RWPE2 (cell line): Measurements from ENCODE around the gene RIMS1.

ENCODE experiments used
- ATAC-seq: fragments of 200-7000 bp; cut with Tn5 transposase; 3 replicates; pipeline ENCODE4 v1.9.1; 2021; ENCODE audit warnings: low read depth
- DNase-seq: peaks from one replicate; pipeline ENCODE4 v3.0.0-alpha.2; 2020; ENCODE audit warnings: low spot score
- H3K27ac ChIP-seq: fragments of 450-650 bp; 2 replicates; pipeline ENCODE4 v1.5.1; 2017; ENCODE audit warnings: mild to moderate bottlenecking; ENCODE audit not compliant: poor library complexity, severe bottlenecking
- H3K27me3 ChIP-seq: fragments of 250-450 bp; sonication (Bioruptor Pico); 2 replicates; pipeline ENCODE4 v1.5.1; 2021; ENCODE audit warnings: mild to moderate bottlenecking, moderate library complexity; ENCODE audit not compliant: insufficient read depth, poor library complexity, severe bottlenecking
- H3K36me3 ChIP-seq: fragments of 250-450 bp; sonication (Bioruptor Pico); 2 replicates; pipeline ENCODE4 v1.5.1; 2020; ENCODE audit warnings: low read depth, mild to moderate bottlenecking, moderate library complexity
- H3K4me1 ChIP-seq: fragments of 250-450 bp; sonication (Bioruptor Pico); 2 replicates; pipeline ENCODE4 v1.5.1; 2021; ENCODE audit warnings: mild to moderate bottlenecking, moderate library complexity; ENCODE audit not compliant: insufficient read depth, poor library complexity, severe bottlenecking
- H3K4me3 ChIP-seq: fragments of 250-450 bp; sonication (Bioruptor Pico); 2 replicates; pipeline ENCODE4 v1.5.1; 2021; ENCODE audit warnings: mild to moderate bottlenecking, moderate library complexity; ENCODE audit not compliant: severe bottlenecking
- H3K9me3 ChIP-seq: fragments of 250-450 bp; sonication (Bioruptor Pico); 2 replicates; pipeline ENCODE4 v1.5.1; 2021; ENCODE audit warnings: mild to moderate bottlenecking, moderate library complexity; ENCODE audit not compliant: severe bottlenecking
- CTCF ChIP-seq: fragments of 450-650 bp; IDR thresholded peaks from one replicate; pipeline ENCODE4 v1.5.1; 2017; ENCODE audit warnings: mild to moderate bottlenecking, moderate library complexity; ENCODE audit not compliant: poor library complexity, severe bottlenecking

RIMS1 gene

GRCh38 chr6:72132851-72133250 is 246.5 kb downstream of the RIMS1 start:
- ATAC-seq (no peak), DNase-seq (no peak)
- no peaks in the 10 kb centered on the region for H3K9me3 ChIP-seq
- H3K4me1 ChIP-seq, result no peaks in the 10 kb centered on the region
- H3K4me3 ChIP-seq, result no peak overlapping the region
- no peak for TF ChIP-seq CTCF
- H3K27me3 ChIP-seq, result peaks cover 5% of the 10 kb centered on the region
- H3K36me3 ChIP-seq, result no peaks in the 10 kb centered on the region
- no peak overlapping the region for H3K27ac ChIP-seq

DNA sequence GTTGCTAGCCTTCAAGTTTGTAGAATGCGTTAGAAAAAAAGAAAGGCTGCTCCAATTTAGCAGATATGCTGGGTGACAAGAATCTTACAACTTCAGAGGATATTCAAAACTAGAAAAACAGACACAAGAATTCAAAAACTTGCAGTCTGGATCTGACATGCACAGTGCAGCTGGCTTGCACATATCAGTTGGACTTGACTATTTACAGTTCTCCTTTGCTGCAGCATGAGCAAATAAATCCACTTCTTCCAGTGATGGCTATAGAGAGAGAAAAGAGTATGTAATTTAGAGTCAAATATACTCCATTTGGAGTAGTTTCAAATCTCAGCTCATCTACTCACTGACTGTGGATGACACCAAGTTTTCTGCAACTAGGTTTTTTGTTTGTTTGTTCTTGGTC is 247.0 kb downstream of the RIMS1 start:
- H3K9me3 ChIP-seq, result no peaks in the 10 kb centered on the region
- no peak overlapping the region for H3K4me3 ChIP-seq
- H3K36me3 ChIP-seq, result no peaks in the 10 kb centered on the region
- TF ChIP-seq CTCF, result no peak
- ATAC-seq (no peak), DNase-seq (no peak)
- H3K27me3 ChIP-seq, result peaks cover 5% of the 10 kb centered on the region
- no peaks in the 10 kb centered on the region for H3K4me1 ChIP-seq
- no peak overlapping the region for H3K27ac ChIP-seq

- DNase-seq, result no peak
- peak; percentile 22 for TF ChIP-seq CTCF
- H3K36me3 ChIP-seq, result no peaks in the 10 kb centered on the region
- no peak overlapping the region for H3K4me3 ChIP-seq
- no peak for ATAC-seq
- H3K27ac ChIP-seq, result no peak overlapping the region
- H3K27me3 ChIP-seq, result no peaks in the 10 kb centered on the region
- no peaks in the 10 kb centered on the region for H3K9me3 ChIP-seq
- no peaks in the 10 kb centered on the region for H3K4me1 ChIP-seq
These were observed 254.4 kb downstream of the RIMS1 start for GRCh38 chr6:72140795-72141194.

- Histone ChIP-seq H3K4me3 (no peak overlapping the region), H3K9me3 (no peaks in the 10 kb centered on the region), H3K36me3 (no peaks in the 10 kb centered on the region), H3K27ac (no peak overlapping the region), H3K4me1 (no peaks in the 10 kb centered on the region), H3K27me3 (no peaks in the 10 kb centered on the region)
- ATAC-seq (peak; percentile 69; the same call in 2 of the 3 replicates), DNase-seq (peak; percentile 31)
- TF ChIP-seq CTCF, result no peak
These were observed 263.4 kb downstream of the RIMS1 start for GRCh38 chr6:72149715-72150114.

- Histone ChIP-seq H3K9me3 (no peaks in the 10 kb centered on the region), H3K4me1 (no peaks in the 10 kb centered on the region), H3K27ac (no peak overlapping the region), H3K27me3 (no peaks in the 10 kb centered on the region), H3K4me3 (no peak overlapping the region), H3K36me3 (no peaks in the 10 kb centered on the region)
- no peak for DNase-seq
- TF ChIP-seq CTCF, result no peak
- no peak for ATAC-seq
These were observed 265.4 kb downstream of the RIMS1 start for GRCh38 chr6:72151742-72152141.
